K562 (cell line): ENCODE results near the gene SCML2. TPM values are rescaled to one million over a fixed set of nuclear protein-coding genes. Genes with fewer than 3 reads are reported as not detected.

Experiments used
- ATF6 ChIP-seq: sonication (generic); formaldehyde crosslinking; IDR thresholded peaks from 2 replicates; pipeline ENCODE4 v1.4.0; 2020; ENCODE audit warnings: mild to moderate bottlenecking, missing genetic modification reagents
- BDP1 ChIP-seq: IDR thresholded peaks from 3 replicates; pipeline ENCODE4 v1.6.1; 2011; ENCODE audit not compliant: insufficient read length, insufficient read depth
- BRD4 ChIP-seq: fragments of 200-600 bp; sonication (generic); IDR thresholded peaks from 2 replicates; pipeline ENCODE4 v1.6.1; 2017; ENCODE audit warnings: inconsistent platforms
- E2F4 ChIP-seq: sonication (generic); formaldehyde crosslinking; IDR thresholded peaks from 2 replicates; pipeline ENCODE4 v1.8.0; 2022; ENCODE audit warnings: mild to moderate bottlenecking, low read depth, missing genetic modification reagents
- E2F5 ChIP-seq: sonication (generic); formaldehyde crosslinking; IDR thresholded peaks from 2 replicates; pipeline ENCODE4 v1.8.0; 2022; ENCODE audit warnings: mild to moderate bottlenecking, missing genetic modification reagents
- EGR1 ChIP-seq: fragments of 450-650 bp; conservative IDR thresholded peaks from 2 replicates; pipeline ENCODE4 v1.6.1; 2017; ENCODE audit warnings: mild to moderate bottlenecking
- HINFP ChIP-seq: fragments of 450-650 bp; conservative IDR thresholded peaks from 2 replicates; pipeline ENCODE4 v1.6.1; 2016; ENCODE audit warnings: missing genetic modification characterization, low read depth, mild to moderate bottlenecking, control low read depth, missing compliant biosample characterization
- KDM5B ChIP-seq: fragments of 200-600 bp; sonication (generic); IDR thresholded peaks from 2 replicates; pipeline ENCODE4 v1.6.1; 2012; ENCODE audit warnings: low read depth, mild to moderate bottlenecking, moderate library complexity, low read length, control low read depth, inconsistent platforms; ENCODE audit not compliant: insufficient replicate concordance
- NR1H2 ChIP-seq: sonication (generic); formaldehyde crosslinking; IDR thresholded peaks from 2 replicates; pipeline ENCODE4 v1.4.0; 2020; ENCODE audit warnings: mild to moderate bottlenecking, missing genetic modification reagents
- NUFIP1 ChIP-seq: fragments of 450-650 bp; IDR thresholded peaks from 2 replicates; pipeline ENCODE4 v1.6.1; 2018; ENCODE audit not compliant: partially characterized antibody
- POLR2A ChIP-seq: fragments of 450-650 bp; conservative IDR thresholded peaks from 2 replicates; pipeline ENCODE4 v1.6.1; 2016
- PREB ChIP-seq: sonication (generic); formaldehyde crosslinking; IDR thresholded peaks from 2 replicates; pipeline ENCODE4 v1.8.1; 2023; ENCODE audit warnings: mild to moderate bottlenecking, missing genetic modification reagents
- RAD21 ChIP-seq, 2 experiments: fragments of 250-450 bp in 1 of 2; fragments of 450-650 bp in 1 of 2; sonication (Bioruptor Pico) in 1 of 2; formaldehyde crosslinking in 1 of 2; IDR thresholded peaks in 1 of 2; conservative IDR thresholded peaks in 1 of 2; 2 replicates each; pipeline versions ENCODE4 v1.4.0 to v1.8.0; 2020 to 2022; ENCODE audit warnings: mild to moderate bottlenecking in 2 of 2, moderate library complexity in 1 of 2
- SMARCA4 ChIP-seq: fragments of 450-650 bp; IDR thresholded peaks from 2 replicates; pipeline ENCODE4 v1.6.1; 2016
- SRSF9 ChIP-seq: fragments of 200-400 bp; formaldehyde crosslinking; IDR thresholded peaks from 2 replicates; pipeline ENCODE4 v1.6.1; 2017; ENCODE audit warnings: low read depth, low read length, borderline replicate concordance
- STAT5B ChIP-seq: fragments of 250-450 bp; sonication (Bioruptor Pico); IDR thresholded peaks from 2 replicates; pipeline ENCODE4 v1.8.0; 2021; ENCODE audit warnings: mild to moderate bottlenecking, inconsistent platforms
- SUPT5H ChIP-seq: fragments of 450-650 bp; IDR thresholded peaks from 2 replicates; pipeline ENCODE4 v1.6.1; 2016
- ZNF589 ChIP-seq: fragments of 200-800 bp; sonication (Bioruptor generic); IDR thresholded peaks from 2 replicates; pipeline ENCODE4 v1.6.1; 2016; ENCODE audit warnings: low read depth, missing genetic modification characterization, missing compliant biosample characterization
- ZNF740 ChIP-seq, 3 experiments: fragments of 200-800 bp in 1 of 3; sonication (Bioruptor generic) in 1 of 3; sonication (generic) in 1 of 3; formaldehyde crosslinking in 1 of 3; IDR thresholded peaks; 2 replicates each; pipeline versions ENCODE4 v1.6.1 to v1.8.0; 2016 to 2022; ENCODE audit warnings: mild to moderate bottlenecking in 2 of 3, missing compliant biosample characterization in 2 of 3, missing genetic modification characterization in 2 of 3, missing genetic modification reagents in 1 of 3
- polyA plus RNA-seq, 8 experiments: library from polyadenylated mRNA; depleted of rRNA in 4 of 8; stranded (reverse) in 5 of 8; unstranded in 3 of 8; fragments of >200 nt; fragmentation: Nextera tagmentation in 2 of 8; fragmentation: Illumina TruSeq in 1 of 8; extraction: Ambion mirVana in 2 of 8; extraction: Trizol in 1 of 8; gene quantifications; 2 replicates each; pipeline versions ENCODE4 v1.2.1 to v1.2.3, GENCODE V29; 2011 to 2014; ENCODE audit warnings: inconsistent platforms in 1 of 8, missing spikeins in 1 of 8
- total RNA-seq, 7 experiments: library from RNA; depleted of rRNA in 6 of 7; stranded (reverse); fragments of >200 nt in 6 of 7; fragmentation: Illumina TruSeq in 2 of 7; extraction: Trizol in 2 of 7; gene quantifications; 2 replicates each; pipeline versions ENCODE4 v1.2.1 to v1.2.3, GENCODE V29; 2011 to 2021; ENCODE audit warnings: low replicate concordance in 1 of 7

SCML2 gene
- total and polyA plus RNA-seq, 9 of the 15 experiments (the other 6 are each of a cell fraction or from before 2014, with no cell fraction given), result 15.1 to 30.8 (median 22.9) TPM

GRCh38 chrX:18354369-18355223 lies at the start of gene SCML2 (continued):
- TF ChIP-seq RAD21 (CRISPR knock-in tag; conservative IDR thresholded peaks at IDR 0.05 in 1 of 2, IDR thresholded peaks at IDR 0.05 in 1 of 2), result no peak
- TF ChIP-seq ZNF740 (CRISPR knock-in tag; IDR thresholded peaks at IDR 0.05), result peak; percentile 73
- no peak; a peak in 1 of 4 replicates for TF ChIP-seq ZNF740 (tag; IDR thresholded peaks at IDR 0.05)
- TF ChIP-seq NR1H2 (CRISPR knock-in tag), result no peak
- TF ChIP-seq KDM5B, result peak; percentile 71
- no peak for TF ChIP-seq HINFP (tag)
- TF ChIP-seq STAT5B (CRISPR knock-in tag), result no peak
- no peak; the same call in 1 of the 2 replicates for TF ChIP-seq EGR1
- no peak for TF ChIP-seq PREB (CRISPR knock-in tag)
- no peak for TF ChIP-seq BDP1
- no peak for TF ChIP-seq SRSF9
- TF ChIP-seq SMARCA4, result no peak
- no peak for TF ChIP-seq BRD4
- TF ChIP-seq SUPT5H, result 0 out of 2 replicates have a peak, but pooled peaks have one; percentile 53
- no peak for TF ChIP-seq ATF6 (CRISPR knock-in tag)
- TF ChIP-seq ZNF589 (CRISPR knock-in tag), result no peak
- no peak for TF ChIP-seq E2F4
- no peak for TF ChIP-seq NUFIP1
- no peak for TF ChIP-seq E2F5 (CRISPR knock-in tag)
- TF ChIP-seq POLR2A, result peak; percentile 65; the same call in 1 of the 2 replicates
